Activated effector memory CD4-positive, alpha-beta T cell treated with anti-CD3 and anti-CD28 coated beads, Interleukin-2, amount 50 U/mL, for 16 hours (primary cell): ENCODE results near the gene KIF26B.
"Not testable (repeated sequence)": the region's sequence is repeated elsewhere in the genome, so short reads cannot be mapped to it uniquely, and the experiment has no call there.

Experiments
- DNase-seq: peaks from one replicate; pipeline ENCODE4 v3.0.0-alpha.2; 2020

The KIF26B gene

DNA sequence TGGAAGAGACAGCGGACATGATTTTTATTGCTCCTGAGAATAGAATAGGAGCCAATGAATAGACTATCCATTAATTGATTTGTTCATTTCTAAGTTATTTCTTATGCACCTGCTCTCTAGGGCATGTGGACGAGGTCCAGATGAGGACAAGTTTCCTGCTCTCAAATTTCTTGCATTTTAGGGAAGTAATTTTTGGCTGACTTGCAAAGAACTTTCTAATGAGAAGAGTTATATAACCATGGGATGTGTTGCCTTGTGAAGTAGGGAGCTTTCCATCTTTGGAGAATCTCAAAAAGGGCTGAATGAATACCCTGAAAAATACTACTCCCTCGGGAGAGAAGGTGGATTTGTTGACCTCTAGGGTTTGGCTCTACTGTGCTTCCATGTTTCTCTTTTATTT, 243.0 kb downstream of the KIF26B start:
- no peak for DNase-seq

DNA sequence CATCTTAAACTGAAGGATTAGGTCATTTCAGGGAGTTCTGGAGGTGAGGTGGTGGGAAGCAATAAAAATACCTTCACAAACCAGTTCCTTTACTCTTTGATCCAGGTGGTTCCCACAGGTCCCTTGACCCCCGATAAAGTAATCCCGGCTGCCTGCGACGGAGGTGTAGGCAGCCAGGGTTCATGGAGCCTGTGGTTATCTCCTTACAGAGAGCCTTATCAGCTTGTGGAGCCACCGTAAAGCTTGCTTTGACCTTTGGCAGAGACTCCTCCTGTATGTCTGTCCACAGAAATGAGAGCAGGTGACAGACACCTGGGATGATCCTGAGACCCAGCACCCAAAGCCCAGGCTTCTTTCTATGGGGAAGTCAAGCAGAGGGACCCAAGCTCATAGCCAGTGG, 243.4 kb downstream of the KIF26B start:
- DNase-seq = no peak

DNA sequence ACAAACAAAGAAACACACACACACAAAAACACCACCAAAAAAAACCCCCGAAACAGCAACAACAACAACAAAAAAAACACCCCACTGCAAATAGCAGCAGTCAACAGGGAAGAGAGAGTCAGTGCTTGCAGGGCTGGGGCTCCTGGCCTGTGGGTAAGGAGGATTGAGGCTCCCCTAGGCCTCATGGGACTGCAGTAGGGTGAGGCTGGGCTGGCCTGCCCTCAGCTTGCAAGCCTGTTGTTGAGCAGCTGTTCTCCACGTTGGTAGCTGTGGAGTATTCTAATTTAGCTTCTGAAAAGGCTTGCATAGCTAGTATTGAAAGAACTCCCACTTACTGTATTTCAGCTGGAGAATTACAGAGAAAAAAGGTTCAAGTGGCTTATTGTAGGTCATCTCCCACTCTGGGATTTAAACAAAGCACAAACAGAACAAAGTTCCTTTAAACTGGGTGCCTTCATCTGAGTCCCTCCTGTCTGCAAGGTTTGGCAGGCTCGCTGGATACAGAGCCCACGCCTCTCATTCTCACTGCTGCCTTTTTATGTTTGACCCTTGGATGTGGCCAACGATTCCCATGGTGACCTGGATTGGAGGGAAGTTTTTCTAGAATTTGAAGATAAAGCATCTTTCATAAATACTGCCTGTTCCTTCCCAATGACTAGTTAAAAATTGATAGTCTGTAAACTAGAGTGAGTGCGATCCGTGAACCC, 247.2 kb downstream of the KIF26B start:
- DNase-seq = no peak

DNA sequence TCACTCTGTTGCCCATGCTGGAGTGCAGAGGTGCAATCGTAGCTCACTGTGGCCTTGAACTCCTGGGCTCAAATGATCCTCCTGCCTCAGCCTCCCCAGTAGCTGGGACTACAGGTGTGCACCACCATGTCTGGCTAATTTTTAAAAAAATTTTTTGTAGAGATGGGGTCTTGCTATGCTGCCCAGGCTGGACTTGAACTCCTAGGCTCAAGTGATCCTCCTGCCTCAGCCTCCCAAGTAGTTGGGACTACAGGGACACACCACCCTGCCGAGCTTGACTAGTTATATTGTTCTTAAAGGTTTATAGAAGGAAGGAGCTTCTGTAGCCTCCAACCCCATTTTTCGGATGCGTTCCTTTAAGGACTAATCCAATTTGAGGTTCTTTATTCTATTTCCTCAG, 248.2 kb downstream of the KIF26B start:
- not testable (repeated sequence) for DNase-seq

DNA sequence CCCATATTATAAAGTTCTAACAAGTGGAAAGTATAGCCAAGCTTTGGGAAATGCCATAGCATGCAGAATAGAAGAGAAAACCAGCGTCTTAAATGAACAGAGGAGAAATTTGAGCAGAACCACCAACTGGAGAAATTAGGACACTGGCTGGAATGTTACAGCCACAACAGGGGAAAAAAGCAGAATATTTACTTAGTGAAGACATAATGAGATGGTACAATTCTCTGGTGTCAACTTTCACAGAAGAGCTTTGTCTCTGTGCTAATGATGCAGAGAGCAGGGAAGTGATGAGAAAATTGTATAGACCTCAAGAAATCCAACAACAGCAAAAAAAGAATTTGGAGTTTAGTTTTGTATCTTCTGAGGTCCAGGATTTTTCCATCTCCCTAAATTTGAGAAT, 249.7 kb downstream of the KIF26B start:
- no peak for DNase-seq

DNA sequence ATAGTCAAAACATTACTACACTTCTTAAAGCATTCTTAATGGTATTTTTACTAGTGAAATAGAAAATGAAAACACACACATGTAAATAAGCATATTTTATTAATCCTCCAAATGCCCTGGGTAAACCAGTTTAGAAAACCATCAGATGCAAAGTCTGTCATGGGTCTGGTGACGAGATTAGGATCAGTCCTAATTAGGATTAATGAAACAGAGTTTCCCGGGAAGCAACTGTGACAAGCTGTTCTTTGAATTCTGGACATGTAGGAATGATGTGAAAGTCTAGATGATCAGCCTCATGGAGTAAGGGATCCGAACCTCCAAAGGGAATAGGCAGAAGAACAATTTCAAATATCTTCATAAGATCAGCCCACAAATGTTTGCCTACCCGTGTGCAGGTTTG, 250.2 kb downstream of the KIF26B start:
- no peak for DNase-seq

DNA sequence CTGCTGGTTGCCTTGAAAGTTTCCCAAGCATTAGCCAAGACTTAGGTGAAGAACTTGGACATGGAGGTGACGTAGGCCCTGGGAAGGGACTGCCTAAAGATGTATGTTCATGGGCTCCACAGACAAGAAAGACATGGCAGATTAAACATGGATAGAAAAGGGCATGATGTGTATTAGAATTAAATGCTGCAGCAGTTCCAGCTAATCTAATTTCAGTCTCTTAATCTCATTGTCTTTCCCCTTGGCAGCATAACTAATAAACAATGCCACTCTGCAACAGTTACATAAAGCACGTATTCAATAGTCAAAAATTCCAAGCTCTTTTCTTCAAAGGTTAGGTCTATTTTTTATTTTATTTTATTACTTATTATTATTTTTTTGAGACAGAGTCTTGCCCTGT, 251.6 kb downstream of the KIF26B start:
- no peak for DNase-seq

DNA sequence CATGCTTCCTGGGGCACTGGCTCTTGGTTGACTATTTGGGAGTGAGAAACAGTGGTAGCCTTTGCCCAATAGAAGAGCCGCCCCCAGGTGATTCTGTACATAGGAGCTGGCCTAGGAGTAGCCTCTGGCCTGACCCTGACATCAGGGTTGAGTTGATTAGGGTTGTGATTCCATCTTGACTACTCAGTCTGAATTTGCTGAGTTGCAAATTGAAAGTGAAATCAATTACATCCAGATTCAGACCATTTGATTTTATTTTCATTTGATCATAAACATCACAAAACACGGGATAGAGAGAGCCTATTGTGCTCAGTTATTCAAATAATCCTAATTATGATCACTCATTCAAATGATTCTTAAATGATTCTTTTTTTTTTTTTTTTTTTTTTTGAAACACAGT, 253.2 kb downstream of the KIF26B start:
- DNase-seq = no peak

DNA sequence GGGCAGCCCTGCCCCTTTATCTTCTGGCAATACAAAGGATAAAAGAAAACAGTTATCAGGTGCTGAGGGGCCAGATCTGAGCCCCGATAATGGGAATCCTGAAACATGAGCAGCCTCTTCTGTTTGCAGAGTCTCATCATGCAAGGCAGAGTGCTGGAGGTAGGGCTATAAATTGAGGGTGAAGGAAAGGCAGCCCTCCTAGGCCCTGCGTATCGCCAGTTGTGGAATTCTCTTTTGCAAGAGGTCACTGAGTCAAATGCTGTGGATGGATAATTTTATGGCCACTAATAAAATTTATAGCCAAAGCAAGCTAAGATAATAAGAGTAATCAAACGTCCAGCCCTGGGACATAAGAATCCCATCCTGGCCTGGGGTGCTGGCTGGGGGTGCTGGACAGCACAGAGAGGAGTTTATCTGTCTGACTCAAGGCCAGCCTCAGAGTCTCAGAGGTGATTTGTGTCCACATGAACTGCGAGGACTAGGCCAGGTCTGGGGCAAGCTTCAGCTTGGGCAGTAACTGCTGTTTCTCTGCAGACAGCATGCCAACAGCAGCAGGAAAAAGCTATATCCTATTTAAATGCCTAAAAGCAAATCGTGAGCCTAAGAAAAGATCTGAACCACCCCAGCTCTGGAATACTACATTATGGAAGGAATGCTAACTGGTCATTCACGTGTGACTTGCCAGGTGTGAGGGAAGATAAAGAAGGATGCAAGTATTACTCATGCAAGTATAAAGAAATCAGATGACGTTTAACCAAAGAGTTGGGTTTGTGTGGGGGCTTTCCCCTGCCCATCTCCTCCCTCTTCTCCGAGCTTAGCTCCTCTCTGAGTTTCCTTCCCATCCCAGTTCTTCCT, 254.8 kb downstream of the KIF26B start:
- no peak for DNase-seq

DNA sequence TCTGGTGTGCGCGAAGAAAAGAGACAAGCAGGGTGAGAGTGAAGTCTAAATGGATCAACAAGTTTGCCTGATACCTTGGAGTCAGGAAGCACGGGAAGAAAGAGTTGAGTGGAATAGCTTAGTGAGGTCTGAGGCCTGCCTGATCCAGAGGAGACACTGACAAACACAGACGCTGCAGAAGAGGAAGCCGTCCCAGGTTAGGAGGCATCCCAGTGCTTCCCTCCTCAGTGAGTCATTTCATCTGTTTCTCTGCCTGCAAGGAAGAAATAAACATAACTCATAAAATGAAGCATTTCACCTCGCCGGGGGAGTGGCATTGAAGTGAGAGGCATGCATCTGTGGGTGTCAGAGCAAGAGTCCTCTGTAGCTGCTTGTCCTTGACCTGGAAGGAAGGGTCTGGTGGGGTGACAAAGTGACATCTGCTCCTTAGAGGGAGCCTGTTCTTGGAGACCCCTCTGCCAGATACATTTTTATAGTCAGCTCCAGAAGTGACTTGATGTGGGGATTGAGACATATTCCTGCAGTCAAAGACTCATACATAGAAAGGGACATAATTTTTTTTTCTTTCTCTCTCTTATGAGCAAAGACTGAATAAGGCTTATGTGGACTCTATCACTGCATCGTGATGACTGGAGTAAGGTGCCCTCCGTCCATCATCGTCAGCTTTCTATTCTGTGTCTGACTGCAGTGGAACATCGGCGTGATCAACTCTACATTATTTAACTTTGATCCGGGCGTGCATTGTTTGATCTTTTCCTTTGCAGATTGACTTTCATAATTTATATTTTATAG, 256.7 kb downstream of the KIF26B start:
- no peak for DNase-seq

DNA sequence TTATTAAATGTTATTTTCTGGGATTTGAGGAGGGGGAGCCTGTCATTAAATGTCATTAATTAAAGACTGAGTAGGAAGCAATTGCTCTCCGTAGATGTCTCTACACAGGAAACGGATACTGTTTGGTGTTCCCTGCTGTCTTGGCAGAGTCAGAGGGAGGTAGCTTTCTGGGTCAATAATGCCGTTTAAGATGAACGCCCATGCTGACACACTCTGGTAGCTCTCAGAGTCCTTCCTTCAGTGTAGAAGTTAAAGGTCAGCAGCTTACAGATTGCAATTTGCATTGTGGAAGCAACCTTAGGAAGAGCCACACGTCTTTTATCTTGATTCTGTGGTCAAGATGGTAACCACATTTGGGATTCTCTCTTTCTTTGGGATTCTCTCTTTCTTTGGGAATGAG, 257.5 kb downstream of the KIF26B start:
- no peak for DNase-seq

DNA sequence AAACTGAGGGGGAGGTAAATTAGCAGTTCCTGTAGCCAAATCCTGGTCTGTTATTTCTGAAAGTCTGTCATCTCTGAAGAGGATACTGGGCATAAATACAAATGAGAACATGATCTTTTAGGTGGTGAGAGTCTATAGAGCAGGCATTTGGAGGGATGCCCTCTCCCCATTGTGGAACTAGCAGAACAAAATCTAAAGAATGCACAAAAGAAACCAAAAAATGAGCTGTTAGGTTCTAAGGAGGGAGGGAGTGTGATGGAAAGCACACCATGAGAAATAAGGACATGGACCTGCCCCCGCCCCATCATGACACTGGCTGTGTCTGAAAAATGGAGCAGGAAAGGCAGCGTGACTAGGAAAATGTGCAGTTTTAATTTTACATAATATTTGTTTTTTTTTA, 262.0 kb downstream of the KIF26B start:
- no peak for DNase-seq

DNA sequence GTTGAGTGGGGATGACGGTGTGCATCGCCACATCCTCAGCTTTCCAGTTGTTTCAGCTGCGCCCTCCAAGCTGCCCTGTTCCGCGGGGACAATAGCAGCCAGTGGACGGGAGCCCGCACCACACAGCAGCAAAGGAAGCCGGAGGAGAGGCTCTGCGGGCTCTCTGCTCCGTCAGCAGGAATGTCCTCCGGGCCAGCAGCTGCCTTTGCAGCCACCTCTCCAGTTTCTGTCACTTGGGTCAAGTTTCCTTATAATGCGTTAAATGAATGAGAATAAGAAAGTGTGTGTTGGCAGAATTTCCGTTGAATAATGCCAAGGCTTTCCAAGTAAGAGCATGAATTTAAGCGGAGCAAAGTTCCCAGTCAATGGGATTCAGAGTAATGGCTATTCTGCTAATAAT, 263.3 kb downstream of the KIF26B start:
- no peak for DNase-seq

DNA sequence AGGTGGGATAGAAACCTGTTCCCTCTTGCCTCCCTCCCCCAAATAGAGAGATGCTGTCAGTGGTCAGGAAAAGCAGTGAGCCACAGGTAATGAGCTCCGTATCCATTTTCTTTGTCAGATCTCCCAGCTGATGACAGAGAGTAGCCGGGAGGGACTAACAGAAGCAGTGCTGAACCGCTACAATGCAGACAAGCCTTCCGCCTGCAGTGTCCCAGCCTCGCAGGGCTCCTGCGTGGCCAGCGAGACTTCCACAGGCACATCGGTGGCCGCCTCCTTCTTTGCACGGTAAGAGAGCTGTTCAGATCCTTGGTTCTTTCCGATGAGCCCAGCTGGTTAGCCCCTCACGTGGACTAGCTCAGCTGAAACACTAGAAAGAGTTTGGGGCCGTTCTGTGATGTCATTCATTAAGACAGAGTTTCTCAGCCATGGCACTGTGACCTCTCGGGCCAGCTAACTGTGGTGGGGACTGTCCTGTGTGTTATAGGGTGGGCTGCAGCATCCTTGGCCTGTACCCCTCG, 264.7 kb downstream of the KIF26B start:
- DNase-seq = no peak

DNA sequence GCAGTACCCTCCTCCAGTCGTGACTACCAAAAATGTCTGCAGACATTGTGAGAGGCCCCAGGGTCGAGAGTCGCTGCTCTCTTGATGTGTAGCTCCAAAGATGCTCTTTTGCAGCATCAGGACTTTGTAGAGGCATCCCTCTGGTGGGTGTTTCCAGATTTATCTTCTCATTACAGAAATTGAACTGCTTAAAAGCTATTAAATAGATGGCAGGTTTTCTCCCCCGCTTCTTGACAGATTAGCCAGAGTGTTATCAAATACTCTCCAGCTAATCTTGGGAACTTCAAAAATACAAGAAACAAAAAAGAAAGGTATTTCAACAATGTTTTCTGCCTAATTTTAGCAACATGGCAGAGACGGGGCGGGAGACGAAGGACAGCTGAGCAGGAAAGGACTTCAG, 265.2 kb downstream of the KIF26B start:
- DNase-seq = no peak

DNA sequence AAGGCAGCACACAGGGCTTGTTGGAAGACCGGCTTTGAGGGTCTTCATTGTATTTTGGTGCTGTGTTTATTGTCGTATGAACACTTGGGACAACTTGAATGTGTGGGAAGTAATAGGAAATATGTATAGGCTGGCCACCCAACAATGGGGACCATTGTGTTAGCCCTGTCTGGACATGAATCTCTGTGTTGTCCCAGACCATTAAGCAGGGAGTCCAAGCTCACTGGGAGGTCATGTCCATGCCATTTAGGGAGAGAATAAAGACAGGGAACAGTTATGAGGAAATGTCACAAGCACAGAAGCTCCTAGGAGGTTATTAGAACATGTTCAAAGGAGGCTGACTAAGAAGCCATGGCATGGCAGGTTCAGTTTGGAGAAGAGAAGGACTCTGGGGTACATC, 266.1 kb downstream of the KIF26B start:
- DNase-seq = no peak

DNA sequence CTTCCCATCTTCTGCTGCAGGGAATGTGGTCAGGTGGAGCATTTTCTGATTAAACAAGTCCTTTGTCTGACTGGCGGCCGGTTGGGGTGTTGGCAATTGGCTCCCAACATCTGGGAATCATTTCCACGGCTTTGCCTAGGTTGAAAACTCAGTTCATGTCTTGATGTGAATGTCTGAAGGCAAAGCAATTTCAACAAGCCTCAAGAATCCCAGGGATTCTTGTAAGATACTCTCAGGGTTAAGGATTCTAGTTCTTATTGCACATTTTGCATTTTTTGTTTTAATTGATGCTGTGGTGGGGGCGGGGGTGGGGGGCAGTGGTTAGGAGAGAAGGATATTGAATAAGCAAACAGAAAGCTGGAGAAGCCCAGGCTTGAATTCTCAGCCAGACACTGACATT, 273.9 kb downstream of the KIF26B start:
- DNase-seq = no peak

DNA sequence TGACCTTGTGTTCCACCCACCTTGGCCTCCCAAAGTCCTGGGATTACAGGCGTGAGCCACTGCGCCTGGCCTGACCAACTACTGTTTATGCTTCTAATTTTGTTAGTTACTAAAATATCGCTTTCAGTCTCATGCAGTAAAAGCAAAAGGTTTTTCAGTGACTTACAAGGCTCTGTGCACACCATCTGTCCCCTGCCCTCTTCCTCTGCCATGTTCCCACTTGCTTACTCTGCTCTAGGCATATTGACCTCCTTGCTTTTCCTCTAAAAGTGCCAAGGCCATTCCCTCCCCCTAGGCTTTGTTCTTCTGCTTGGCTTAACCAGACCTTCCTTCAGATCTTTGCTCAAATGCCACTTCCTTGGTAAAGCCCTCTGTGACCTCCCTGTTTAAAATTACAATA, 276.9 kb downstream of the KIF26B start:
- DNase-seq = no peak

DNA sequence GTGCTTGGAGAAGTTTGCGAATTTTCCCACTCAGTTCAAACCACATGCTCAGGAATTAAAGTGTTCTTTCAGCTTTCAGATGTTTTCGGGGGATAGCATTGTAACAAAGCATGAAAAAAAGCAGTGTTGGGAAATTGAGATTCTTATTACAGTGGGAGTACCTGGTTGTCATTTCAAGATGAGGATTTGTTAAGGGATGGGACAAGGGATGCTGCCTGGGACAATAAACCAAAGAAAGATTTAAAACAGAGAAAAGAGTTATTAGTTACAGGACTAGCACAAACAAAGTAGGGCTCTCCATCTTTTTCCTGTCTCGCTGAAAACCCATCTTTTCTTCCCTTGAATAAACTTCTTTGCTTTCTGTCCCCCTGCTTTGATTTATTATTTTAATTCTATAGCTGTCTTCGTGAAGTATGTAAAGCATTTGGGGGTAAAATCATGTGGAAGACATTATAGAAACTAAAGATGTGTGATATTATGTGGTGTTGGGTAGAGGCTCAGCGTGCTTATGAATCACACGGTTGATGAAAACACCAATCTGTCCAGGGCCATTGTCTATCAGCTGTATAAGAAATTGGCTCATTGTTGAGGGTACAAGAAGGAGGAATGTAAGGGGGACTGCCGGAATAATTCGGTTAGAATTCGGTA, 277.6 kb downstream of the KIF26B start:
- DNase-seq = no peak

DNA sequence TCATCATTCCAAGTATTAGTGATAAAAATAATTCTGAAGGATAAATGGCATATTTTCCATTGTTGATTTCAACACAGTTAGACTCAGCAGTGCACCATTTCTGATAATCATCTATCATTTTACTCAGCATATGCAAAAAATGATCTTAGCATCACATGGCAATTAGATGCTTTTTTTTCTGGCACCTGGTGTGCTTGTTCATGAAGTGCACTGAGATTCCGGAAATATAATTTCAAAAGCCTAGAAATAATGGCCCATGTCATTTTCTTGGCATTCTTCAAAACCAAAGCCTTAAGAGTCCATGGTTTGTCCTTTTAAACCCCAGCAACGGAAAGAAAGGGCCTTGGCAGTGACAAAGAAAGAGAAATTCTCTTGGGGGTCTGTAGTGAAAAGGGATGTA, 278.8 kb downstream of the KIF26B start:
- no peak for DNase-seq

DNA sequence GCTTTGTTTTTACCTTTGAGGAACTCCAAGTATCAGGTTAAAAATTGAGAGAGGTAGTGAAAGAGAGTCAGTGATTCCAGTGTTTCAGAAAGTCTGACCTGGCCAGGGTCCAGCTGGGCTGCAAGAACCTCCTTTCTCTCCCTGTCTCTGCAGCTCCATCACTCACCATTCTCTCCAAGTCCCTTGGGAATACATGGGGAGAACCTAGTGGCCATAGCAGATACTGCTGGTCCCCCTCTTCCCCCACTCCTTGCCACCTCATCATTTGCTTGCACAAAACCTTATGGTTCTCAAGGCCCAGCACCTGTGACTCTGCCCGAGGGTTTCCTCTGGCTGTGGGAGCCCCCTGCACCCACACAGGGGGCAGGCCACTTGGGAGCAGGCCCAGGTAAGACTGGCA, 279.5 kb downstream of the KIF26B start:
- no peak for DNase-seq

DNA sequence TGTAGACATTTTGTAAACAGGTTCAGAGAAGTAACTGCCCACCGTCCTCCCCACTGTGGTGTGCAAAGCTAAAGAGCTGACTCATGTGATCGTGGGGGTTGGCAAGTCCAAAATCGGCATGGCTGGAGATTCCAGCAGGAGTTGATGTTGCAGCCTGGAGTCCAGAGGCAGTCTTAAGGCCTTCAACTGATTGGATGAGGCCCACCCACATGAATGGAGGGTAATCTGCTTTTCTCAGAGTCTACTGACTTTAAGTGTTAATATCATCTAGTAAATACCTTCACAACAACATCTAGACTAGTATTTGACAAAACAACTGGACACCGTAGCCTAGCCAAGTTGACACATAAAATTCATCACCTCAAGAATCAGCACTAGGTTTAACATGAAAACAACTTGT, 281.6 kb downstream of the KIF26B start:
- no peak for DNase-seq
